SU-DHL-6 (cell line): ENCODE data around the gene ABCC2.

Experiments used
- EZH2phosphoT487 ChIP-seq: fragments of 200-600 bp; sonication (generic), shearing (Covaris generic); conservative IDR thresholded peaks from 2 replicates; pipeline ENCODE4 v1.6.1; 2018; ENCODE audit warnings: mild to moderate bottlenecking, antibody characterized with exemption, low read length, moderate library complexity, mixed read lengths
- TF ChIP-seq, protein P1 (sequence below): fragments of 200-600 bp; sonication (generic); IDR thresholded peaks from one replicate; pipeline ENCODE4 v1.5.1; 2017; ENCODE audit warnings: antibody characterized with exemption, mild to moderate bottlenecking, low read length, moderate library complexity; ENCODE audit not compliant: insufficient read depth, poor library complexity, severe bottlenecking

DNA sequence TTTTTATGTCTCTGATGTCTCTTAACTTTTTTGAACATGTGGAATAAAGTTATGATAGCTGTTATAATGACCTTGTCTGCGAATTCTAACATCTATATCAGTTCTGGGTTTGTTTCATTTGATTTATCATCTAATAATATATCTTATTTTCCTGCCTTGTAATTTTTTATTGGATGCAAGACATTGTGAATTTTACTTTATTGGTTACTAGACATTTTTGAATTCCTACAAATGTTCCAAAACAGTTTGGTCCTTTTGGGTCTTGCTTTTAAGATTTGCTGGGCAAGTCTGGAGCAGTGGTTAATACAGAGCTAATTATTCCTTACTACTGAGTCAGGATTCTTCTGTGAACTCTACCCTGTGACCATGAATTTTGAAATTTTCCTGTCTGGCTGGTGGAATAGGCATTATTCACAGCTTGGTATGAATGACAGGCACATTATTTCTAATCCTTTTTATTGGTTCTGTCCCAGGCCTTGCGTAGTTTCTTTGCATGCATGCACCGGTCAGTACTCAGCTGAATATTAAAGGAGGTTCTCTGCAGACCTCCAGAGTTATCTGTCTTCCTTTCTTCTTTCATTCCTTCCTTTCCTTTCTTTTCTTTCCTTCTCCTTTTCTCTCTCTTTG is 41.4 kb upstream of the ABCC2 start:
- TF ChIP-seq, protein P1, sequence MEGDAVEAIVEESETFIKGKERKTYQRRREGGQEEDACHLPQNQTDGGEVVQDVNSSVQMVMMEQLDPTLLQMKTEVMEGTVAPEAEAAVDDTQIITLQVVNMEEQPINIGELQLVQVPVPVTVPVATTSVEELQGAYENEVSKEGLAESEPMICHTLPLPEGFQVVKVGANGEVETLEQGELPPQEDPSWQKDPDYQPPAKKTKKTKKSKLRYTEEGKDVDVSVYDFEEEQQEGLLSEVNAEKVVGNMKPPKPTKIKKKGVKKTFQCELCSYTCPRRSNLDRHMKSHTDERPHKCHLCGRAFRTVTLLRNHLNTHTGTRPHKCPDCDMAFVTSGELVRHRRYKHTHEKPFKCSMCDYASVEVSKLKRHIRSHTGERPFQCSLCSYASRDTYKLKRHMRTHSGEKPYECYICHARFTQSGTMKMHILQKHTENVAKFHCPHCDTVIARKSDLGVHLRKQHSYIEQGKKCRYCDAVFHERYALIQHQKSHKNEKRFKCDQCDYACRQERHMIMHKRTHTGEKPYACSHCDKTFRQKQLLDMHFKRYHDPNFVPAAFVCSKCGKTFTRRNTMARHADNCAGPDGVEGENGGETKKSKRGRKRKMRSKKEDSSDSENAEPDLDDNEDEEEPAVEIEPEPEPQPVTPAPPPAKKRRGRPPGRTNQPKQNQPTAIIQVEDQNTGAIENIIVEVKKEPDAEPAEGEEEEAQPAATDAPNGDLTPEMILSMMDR, result no peak
- no peak for TF ChIP-seq EZH2phosphoT487
